NCI-H748 (cell line): ENCODE data around the gene KCNH2.

Experiments used
- DNase-seq: peaks from one replicate; lab custom pipeline; 2025; ENCODE audit not compliant: unreplicated experiment; lab: John Stamatoyannopoulos, UW

KCNH2 gene

GRCh38 chr7:150950496-150951180 lies 27.5 kb downstream of the KCNH2 start:
- no peak for DNase-seq

DNA sequence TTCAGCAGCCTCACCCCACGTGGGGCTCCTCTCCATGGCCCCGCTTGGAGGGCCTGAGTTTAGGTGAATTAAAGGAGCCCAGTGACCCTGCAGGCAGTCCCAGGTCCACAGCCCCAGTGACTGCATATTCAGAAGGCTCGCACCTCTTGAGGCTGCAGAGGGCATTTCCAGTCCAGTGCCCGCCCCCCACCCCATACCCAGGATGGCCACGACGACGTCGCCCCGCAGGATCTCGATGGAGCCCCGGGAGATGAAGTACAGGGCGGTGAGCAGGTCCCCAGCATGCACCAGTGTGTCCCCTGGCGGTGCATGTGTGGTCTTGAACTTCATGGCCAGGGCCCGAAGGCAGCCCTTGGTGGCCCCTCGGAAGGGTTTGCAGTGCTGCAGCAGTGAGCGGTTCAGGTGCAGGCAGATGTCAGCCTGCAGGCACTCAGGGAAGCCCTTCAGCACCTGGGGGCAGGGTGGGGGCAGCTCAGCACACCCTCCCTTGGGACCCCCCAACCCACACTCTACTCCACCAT lies 28.1 kb downstream of the KCNH2 start:
- no peak for DNase-seq

GRCh38 chr7:150949564-150949963 lies 28.6 kb downstream of the KCNH2 start:
- no peak for DNase-seq

DNA sequence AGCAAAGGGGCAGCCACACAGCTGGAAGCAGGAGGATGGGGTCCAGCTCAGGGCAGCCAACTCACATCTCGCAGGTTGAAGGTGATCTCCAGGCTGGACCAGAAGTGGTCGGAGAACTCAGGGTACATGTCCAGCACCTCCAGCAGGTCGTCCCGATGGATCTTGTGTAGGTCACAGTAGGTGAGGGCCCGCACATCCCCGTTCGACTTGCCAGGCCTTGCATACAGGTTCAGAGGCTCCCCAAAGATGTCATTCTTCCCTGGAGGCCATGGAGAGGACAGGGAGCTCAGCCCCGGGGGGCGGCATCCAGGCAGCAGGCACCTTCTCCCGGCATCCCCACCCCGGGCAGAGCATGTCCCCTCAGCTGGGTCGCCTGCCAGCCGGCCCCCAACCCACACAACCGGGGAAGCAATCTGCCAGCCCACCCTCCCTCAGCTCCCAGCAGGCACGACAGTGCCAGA lies 29.3 kb downstream of the KCNH2 start:
- DNase-seq = no peak

- no peak for DNase-seq
Observed at GRCh38 chr7:150947761-150948651, 30.1 kb downstream of the KCNH2 start.

- DNase-seq = no peak
Observed at GRCh38 chr7:150947241-150947745, 30.8 kb downstream of the KCNH2 start.

DNA sequence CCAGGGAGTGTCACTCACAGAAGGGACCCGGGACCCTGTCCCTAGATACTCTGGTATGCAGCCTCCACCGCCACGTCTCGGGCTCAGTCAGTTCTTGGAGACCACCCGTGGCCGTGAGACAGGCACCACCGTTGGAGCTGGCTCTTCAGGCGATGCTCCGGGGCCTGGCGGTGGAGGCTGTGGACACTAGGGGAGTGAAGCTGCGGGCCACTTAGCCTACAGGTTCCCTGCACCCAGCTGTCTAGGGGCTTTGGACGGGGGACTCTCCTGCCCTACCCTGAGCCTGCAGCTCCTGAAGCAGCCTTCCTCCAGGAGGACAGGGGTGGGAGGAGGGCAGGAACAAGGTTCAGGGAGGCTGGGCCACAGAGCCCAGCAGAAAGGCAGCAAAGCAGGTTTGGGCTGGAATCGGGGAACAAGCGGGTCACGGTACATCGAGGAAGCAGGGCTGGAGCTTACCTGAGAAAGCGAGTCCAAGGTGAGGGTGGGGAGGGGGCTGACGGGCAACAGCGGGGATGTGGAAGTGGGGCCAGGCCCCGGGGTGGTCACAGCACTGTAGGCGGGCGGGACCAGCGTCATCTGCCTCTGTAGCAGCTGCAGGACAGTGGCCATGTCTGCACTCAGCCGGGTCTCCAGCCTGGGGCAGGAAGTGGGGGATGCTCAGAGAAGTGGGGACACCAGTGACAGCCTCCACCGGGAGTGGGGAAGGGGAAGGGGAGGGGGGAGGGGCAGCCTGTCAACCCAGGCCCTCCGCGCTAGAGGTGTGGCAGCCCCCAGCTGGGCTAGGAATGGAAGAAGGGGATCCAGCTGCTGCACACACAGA lies 31.5 kb downstream of the KCNH2 start:
- DNase-seq = no peak

- no peak for DNase-seq
Observed at GRCh38 chr7:150945853-150946420, 32.2 kb downstream of the KCNH2 start.

GRCh38 chr7:150945171-150945852 lies 32.8 kb downstream of the KCNH2 start:
- DNase-seq = no peak

DNA sequence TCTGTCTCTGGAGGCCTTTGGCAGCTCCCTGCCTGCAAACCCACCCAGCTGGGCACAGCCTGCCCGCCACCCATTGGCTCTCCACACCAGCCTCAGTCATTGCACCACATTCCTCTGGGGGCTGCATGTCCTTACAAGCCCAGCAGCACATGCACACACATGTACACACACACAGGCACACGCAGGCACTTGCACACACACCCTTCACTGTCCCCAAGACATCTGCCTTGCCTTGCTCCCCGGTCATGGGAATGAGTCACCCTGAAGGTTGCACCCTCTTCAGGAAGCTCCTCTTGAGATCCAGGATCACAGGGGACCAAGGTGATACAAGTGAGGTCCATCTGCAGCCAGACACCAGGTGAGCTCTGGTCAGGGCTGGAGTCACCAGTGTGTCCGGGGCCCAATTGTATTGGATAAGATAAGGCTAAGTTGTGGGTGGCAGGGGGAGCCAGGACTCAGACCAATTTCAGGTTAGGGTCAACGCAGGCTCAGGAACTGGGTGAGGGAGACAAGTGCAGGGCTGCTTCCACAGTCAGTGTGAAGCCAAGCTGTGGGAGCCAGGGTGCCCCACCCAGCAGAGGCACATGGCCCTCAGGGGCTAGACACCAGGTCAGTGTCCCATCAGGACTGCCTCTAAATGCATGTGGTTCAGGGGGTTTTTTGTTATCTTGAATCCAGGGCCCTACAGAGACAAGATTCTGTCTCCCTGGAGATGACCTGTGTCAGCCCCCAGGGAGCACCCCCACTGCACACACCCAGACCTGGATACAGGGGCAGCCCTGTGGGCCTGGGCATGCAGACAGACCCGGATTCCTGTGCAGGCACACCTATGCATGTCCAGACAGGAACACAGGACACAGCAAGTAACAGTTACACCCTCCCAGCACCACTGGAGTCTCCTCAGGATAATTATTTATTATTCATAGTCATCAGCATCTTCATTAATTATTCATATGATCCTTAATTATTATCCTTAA lies 33.8 kb downstream of the KCNH2 start:
- no peak for DNase-seq

DNA sequence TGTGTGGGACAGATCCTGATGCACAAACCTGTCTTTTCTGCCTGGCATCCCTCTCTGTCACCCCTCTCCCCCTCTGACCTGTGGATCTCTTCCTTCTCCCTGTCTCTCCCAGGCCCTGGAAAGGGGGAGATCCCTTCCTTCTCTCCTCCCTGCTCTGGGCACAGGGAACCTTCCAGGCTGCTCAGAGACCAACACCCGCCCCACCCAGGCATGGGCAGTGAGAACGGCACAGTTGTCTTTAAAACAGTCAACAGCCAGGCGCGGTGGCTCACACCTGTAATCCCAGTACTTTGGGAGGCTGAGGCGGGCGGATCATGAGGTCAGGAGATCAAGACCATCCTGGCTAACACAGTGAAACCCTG lies 34.7 kb downstream of the KCNH2 start:
- no peak for DNase-seq

- DNase-seq = no peak
Observed at GRCh38 chr7:150942591-150943452, 35.3 kb downstream of the KCNH2 start.

GRCh38 chr7:150942001-150942590 lies 36.0 kb downstream of the KCNH2 start:
- DNase-seq = peak; percentile 36

DNA sequence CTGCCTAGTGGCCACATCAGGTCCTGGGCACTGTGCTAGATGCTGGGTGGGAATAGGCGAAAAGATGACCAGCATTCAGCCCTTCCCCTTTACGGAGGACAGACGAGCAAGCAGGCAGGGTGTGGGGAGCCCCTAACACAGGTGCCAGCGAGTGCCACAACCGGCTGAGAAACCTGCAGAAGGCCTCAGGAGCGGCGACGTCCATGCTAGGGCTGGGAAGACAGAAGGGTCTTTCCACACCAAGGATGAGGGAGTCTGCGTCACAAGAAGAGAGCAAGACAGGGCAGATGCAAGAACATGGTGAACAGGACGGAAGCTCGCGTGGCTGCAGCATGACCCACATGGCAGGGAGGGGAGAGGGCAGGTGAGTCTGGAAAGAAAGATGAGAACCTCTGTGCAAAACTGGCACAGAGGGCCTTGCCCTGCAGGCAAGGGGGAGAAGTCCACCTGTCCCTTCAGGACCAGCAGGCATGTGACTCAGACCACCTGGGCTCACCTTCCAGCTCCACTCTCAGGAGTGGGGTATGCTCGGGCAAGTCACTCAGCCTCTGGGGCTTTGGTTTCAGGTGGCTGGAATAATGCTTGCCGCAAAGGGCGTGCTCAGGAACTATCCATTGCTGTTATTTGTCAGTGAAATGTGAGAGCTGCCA lies 36.6 kb downstream of the KCNH2 start:
- no peak for DNase-seq

GRCh38 chr7:150940431-150941102 lies 37.6 kb downstream of the KCNH2 start:
- DNase-seq = no peak

DNA sequence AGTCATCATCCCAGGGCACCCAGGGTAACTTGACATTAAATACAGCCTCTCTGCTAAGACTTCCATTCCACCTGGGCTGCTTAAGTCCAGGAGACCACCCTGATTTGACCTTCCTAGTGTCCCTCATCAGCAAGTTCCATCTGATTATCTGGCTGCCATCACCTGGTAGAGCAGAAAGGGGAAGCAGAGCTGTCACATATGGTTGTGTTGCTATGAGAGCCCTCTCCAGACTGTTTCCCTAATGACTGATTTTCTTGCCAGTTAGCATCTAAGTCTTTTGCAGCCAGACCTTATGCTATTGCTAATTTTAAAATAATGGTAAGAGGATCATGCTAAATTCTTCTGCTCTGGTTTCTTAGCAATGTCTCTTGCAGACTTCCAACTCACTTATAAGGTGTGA lies 38.7 kb downstream of the KCNH2 start:
- no peak for DNase-seq

DNA sequence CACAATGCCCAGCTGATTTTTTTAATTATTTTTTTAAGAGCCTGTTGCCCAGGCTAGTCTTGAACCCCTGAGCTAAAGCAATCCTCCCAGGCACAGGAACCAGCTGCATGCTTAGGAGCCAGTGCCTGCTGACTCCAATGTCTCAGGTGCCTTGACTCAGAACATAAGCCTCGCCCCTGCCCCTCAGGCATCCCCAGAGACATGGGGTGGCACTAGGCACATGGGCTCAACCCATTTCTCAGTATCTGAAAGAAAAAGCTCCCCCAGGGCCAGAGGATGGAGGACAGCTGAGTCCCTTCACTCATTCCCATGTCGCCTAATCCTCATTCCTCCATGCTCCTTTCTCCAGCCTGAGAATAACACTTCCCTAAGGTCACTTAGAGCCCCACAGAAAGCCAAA lies 39.1 kb downstream of the KCNH2 start:
- DNase-seq = no peak
